GM21381 (cell line): Measurements from ENCODE around the gene WDR7.

Experiments used
- ATAC-seq: cut with Tn5 transposase; IDR thresholded peaks from one replicate; pipeline ENCODE4 v1.9.1; 2021; ENCODE audit warnings: mild to moderate bottlenecking, moderate library complexity; ENCODE audit not compliant: unreplicated experiment

The WDR7 gene

DNA sequence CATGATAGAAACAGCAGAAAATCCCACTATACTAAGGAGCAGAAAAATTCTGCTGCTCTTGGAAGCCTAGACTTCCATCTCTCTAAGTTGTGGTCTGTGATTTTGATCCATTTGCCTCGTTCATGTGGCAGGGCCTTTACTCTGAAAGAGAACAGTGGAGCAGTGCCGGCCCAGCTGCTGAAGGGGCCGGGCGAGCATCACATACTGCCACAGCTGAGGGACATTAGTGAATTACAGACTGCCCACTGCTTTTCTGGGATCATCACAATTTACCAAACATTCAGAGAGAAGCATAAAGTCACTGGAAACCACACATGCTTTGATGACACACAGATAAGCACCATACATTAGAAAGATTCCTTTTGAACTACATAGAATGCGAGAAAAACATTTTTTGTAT is 278.7 kb downstream of the WDR7 start:
- no peak for ATAC-seq

DNA sequence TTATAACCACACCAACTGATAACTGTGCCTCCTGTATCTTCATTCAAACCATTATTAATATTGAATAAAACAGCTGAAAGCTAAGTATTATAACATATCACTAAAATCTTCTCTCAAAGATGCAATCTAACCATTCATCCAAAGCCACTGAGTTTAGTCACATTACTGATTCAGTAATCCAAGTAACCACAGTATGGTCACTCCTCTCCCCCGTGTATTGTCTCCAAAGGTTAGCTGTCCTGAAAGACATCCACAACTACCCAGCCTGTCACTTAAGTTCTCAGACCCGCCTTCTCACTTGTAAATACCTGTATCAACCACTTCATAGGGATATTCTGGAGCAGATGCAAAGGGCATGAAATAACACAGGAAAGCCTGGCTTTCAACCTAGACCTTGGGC is 282.3 kb downstream of the WDR7 start:
- no peak for ATAC-seq

GRCh38 chr18:56934131-56934530 is 283.0 kb downstream of the WDR7 start:
- ATAC-seq: no peak

- no peak for ATAC-seq
Measured at GRCh38 chr18:56934906-56935305, 283.7 kb downstream of the WDR7 start.

GRCh38 chr18:56935434-56936040 is 284.4 kb downstream of the WDR7 start:
- ATAC-seq: no peak

DNA sequence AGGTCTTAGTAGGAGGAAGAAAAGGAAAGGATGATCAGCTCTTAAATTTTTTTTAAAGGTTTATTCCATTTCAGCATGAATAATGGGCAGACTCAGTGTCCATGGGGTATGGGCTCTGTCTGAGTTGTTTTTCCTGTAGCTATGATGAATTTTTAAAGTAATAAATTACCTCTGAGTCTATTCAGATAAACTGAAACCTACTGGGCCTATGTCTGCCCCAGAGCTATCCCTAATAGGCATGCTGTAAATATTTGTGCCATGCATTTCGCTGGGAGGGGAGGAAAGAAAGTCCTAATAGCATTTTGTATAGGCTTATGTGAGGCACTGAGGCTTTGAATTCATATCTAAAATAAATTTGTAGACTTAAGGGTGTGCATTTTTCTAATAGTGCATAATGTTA is 285.3 kb downstream of the WDR7 start:
- no peak for ATAC-seq

DNA sequence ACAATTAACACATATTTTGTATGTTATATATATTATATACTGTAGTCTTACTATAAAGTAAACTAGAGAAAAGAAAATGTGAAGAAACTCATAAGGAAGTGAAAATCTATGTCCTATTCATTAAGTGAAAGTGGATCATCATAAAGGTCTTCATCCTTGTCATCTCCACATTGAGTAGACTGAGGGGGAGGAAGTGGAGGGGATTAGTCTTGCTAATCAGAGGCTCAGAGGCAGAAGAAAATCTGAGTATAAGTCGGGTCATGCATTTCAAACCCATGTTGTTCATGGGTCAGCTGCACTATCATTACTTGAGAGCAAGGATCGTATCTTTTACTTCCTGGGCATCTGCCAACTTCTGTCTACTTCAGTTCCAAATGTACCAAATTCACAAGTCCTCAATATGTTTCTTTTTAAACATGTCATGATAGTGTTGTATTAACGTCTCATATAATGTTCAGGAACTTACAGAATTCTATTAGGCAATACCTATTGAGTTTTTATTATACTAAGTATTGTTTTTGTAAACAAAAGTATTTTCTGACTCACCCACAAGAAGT is 286.8 kb downstream of the WDR7 start:
- ATAC-seq: no peak

- ATAC-seq: no peak
Measured at GRCh38 chr18:56945171-56946083, 294.3 kb downstream of the WDR7 start.

- ATAC-seq: no peak
Measured at GRCh38 chr18:56947236-56947635, 296.1 kb downstream of the WDR7 start.

GRCh38 chr18:56952026-56952425 is 300.9 kb downstream of the WDR7 start:
- ATAC-seq: no peak

DNA sequence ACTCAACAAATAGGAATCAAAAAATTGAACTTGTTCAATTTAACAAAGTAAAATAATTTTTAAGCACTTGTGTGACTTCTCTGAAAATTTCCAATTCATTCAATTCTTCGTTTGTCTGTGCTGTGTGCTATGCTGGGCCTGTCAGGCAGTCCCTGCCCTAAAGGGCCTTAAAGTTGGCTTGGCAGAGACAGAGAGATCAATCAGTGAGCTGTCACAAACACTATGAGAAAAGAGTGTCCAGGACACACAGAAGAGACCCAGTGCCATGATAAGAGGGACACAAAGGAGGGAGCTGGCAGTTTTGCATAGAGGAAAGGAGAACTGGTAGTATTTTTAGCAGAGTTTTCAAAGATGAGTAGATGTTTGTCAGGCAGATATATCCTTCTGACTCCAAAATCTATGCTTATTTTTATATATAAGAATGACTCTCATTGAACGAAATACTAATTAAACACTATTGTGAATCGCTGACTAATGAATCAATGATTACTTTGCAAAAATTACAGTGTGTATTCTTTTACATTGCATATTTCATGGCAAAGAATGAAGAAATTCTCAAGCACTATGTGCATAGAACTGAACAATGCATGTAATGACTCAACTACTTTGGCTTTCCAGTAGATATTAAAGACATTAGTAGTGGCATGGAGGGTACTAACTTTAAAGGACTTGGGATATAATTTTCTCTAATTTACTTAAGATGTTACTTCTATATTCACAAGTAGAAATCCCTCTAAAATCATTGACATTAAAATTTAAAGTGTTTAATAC is 302.5 kb downstream of the WDR7 start:
- ATAC-seq: no peak

DNA sequence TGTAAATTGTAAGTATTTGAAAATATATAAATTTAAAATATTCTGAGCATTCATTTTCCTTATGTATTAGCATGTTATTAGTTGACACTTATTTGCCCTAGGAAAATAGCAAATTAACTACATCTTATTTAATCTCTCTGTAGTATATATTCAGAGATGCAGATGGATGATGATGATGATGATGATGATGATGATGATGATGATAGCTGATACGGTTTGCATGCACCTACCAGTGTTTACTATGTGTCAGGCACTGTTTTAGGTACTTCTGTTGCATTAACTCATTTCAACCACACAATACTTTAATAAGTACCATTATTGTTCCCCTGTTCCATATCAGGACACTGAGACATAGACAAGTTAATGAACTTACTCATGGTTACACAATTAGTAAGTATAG is 304.3 kb downstream of the WDR7 start:
- no peak for ATAC-seq

DNA sequence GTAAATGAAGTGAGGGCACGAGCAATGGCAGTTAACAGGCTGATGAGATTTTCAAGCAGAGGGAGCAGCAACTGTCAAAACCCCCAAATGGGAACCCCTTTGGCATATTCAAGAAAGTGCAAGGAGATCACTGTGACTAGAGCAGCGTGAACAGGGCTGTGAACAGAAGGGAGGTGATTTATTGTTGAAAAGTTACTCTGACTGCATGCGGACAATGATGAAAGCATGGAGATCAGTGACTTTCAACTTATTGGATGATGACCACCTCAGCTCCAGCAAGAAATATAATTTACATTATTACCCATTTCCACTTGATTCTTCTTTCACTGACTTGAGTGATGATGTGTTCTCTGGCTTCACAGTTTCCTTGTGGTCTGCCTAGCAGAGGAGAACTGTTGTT is 308.0 kb downstream of the WDR7 start:
- ATAC-seq: no peak

DNA sequence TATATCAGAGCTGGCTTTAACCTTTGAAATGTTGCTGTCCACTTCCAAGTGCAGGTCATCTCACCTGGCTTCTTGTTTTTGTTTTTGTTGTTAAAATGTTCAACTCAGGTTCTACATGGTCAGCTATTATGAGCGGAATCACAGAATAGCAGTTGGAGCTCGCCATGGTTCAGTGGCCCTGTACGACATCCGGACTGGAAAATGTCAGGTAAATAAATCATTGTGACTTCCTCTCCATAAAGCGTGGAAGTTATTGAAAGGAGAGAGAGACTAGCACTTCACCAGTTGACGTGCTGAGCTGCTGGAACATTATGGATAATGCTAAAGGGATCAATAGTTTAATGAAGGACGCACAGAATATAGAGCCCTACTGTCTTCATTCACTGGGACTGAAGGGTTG is 311.2 kb downstream of the WDR7 start:
- no peak for ATAC-seq

GRCh38 chr18:56967035-56967434 is 315.9 kb downstream of the WDR7 start:
- no peak for ATAC-seq

- ATAC-seq: no peak
Measured at GRCh38 chr18:56973487-56973886, 322.3 kb downstream of the WDR7 start.

GRCh38 chr18:56974141-56974540 is 323.0 kb downstream of the WDR7 start:
- ATAC-seq: no peak

DNA sequence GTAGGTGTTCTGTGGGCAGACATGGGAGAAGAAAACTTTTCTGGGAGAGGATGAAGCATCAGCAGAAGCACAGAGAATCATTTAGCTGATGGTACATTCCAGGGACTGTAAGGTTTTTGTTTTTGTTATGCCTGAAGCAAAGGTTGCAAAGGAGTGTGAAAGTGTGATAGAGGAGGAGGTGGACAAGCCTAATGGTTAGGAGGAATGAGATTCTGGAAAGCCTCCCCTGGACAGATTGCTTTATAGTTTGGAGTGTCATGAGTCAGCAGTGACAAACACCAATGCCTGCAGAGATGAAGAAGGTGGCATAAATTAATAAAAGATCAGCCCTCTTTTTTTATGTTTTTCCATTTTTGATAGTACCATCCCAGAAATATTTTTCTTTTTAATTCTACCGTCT is 324.1 kb downstream of the WDR7 start:
- no peak for ATAC-seq

GRCh38 chr18:56977309-56977708 is 326.1 kb downstream of the WDR7 start:
- ATAC-seq: no peak

GRCh38 chr18:56977771-56978170 is 326.6 kb downstream of the WDR7 start:
- ATAC-seq: no peak

DNA sequence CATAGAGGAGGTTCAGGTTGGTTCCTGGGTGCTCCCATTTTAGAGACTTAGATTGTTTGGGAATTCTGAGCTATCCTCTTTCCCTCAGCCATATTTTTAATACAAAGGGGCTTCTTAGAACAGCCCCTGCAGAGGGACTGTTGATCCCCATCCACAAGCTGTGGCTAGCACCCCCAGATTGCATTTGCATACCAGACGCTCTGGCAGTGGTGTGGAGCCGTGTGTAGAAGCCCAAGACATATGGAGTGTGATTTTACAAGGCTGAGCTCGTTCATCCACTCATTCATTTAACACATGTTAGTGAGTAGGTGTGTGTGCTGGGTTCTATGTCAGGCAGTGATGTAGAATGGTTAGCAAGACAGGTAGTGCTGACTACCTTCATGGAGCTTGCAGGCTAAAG is 329.0 kb downstream of the WDR7 start:
- ATAC-seq: no peak
